Fibroblast of mammary gland (primary cell): ENCODE data around the gene ZNF552.
"Not testable (repeated sequence)": the region's sequence is repeated elsewhere in the genome, so short reads cannot be mapped to it uniquely, and the experiment has no call there.

Experiments used
- DNase-seq: peaks from one replicate; pipeline ENCODE4 v3.0.0-alpha.2; 2010; ENCODE audit warnings: low read depth
- H3K4me3 ChIP-seq: 2 replicates; pipeline ENCODE4 v1.5.1; 2011; ENCODE audit warnings: low read depth, mild to moderate bottlenecking, low read length, moderate library complexity; ENCODE audit not compliant: control insufficient read depth
- CTCF ChIP-seq: conservative IDR thresholded peaks from 2 replicates; pipeline ENCODE4 v1.5.1; 2011; ENCODE audit warnings: low read depth, low read length, inconsistent platforms; ENCODE audit not compliant: control insufficient read depth, insufficient read depth

Gene ZNF552

GRCh38 chr19:57814505-57815246 lies at the start of gene ZNF552:
Gene ZNF552, minus strand, starts transcription at chr19:57814913. Its CDS starts 170 bp downstream, at chr19:57814743.
- peak within 1 kb of the TSS; percentile 91 for H3K4me3 ChIP-seq
- peak; percentile 91 for DNase-seq
- TF ChIP-seq CTCF = no peak

GRCh38 chr19:57862351-57862750 lies 47.6 kb upstream of the ZNF552 start:
- not testable (repeated sequence) for DNase-seq, H3K4me3 ChIP-seq

GRCh38 chr19:57854117-57854516 lies 39.4 kb upstream of the ZNF552 start:
- H3K4me3 ChIP-seq, DNase-seq: not testable (repeated sequence)

GRCh38 chr19:57851812-57852603 lies 37.3 kb upstream of the ZNF552 start:
- DNase-seq, H3K4me3 ChIP-seq: not testable (repeated sequence)

GRCh38 chr19:57850553-57851017 lies 35.9 kb upstream of the ZNF552 start:
- peak overlapping the region; percentile 69 for H3K4me3 ChIP-seq
- no peak for TF ChIP-seq CTCF
- peak; percentile 67 for DNase-seq

GRCh38 chr19:57849666-57850473 lies 35.2 kb upstream of the ZNF552 start, which contains the start of gene ZNF587:
Gene ZNF587, plus strand, starts transcription at chr19:57849859. Its CDS starts 180 bp downstream, at chr19:57850039.
- H3K4me3 ChIP-seq = peak within 1 kb of the TSS; percentile 69
- peak; percentile 84 for DNase-seq

GRCh38 chr19:57849162-57849665 lies 34.5 kb upstream of the ZNF552 start:
- DNase-seq = not testable (repeated sequence)
- H3K4me3 ChIP-seq = peak overlapping the region; percentile 69

GRCh38 chr19:57847164-57847563 lies 32.5 kb upstream of the ZNF552 start:
- H3K4me3 ChIP-seq, DNase-seq: not testable (repeated sequence)

- DNase-seq = no peak
Observed at GRCh38 chr19:57841122-57841763, 26.5 kb upstream of the ZNF552 start.

GRCh38 chr19:57838622-57839191 lies 24.0 kb upstream of the ZNF552 start:
- not testable (repeated sequence) for DNase-seq, H3K4me3 ChIP-seq

More at GRCh38 chr19:57841122-57841763, 26.5 kb upstream of the ZNF552 start:
- TF ChIP-seq CTCF = no peak
- no peak overlapping the region for H3K4me3 ChIP-seq

GRCh38 chr19:57836991-57837390 lies 22.3 kb upstream of the ZNF552 start:
- not testable (repeated sequence) for DNase-seq, H3K4me3 ChIP-seq
